HepG2 (cell line): ENCODE measurements around the gene ICE1. TPM values are rescaled to one million over a fixed set of nuclear protein-coding genes. Genes with fewer than 3 reads are reported as not detected.

Experiments used
- ATAC-seq: fragments of 200-7000 bp; cut with Tn5 transposase; 3 replicates; pipeline ENCODE4 v1.9.1; 2020; ENCODE audit warnings: mild to moderate bottlenecking, moderate library complexity
- BruUV-seq: library from RNA; stranded (reverse); fragments of 400-500 nt; replicated peaks from 2 replicates; lab custom pipeline; 2021; lab: Mats Ljungman, UMichigan
- CTCF ChIA-PET: fragments of 300-600 bp; formaldehyde crosslinking; extraction: SDS; loops from one replicate; lab custom pipeline; 2021; ENCODE audit warnings: low total read pairs, inconsistent platforms, low intra/inter-chr PET ratio; lab: Yijun Ruan, JAX
- POLR2A ChIA-PET: fragments of 350-600 bp; sonication (Branson Sonifier 250); formaldehyde crosslinking; loops from one replicate; lab custom pipeline; 2020; ENCODE audit warnings: antibody characterized with exemption, inconsistent platforms; lab: Yijun Ruan, JAX
- DNase-seq: peaks from one replicate; pipeline ENCODE4 v3.0.0-alpha.2; 2015; ENCODE audit warnings: low spot score
- FAIRE-seq: peaks from 3 replicates; lab custom pipeline; 2011; peaks lifted over from hg19 to GRCh38; lab: Jason Lieb, UNC
- H2AFZ ChIP-seq: one replicate; pipeline ENCODE4 v1.6.1; 2011; ENCODE audit warnings: low read length, inconsistent platforms
- H3K27ac ChIP-seq: fragments of 300-600 bp; 3 replicates; pipeline ENCODE4 v1.8.0; 2011; ENCODE audit warnings: mixed run types, mild to moderate bottlenecking, mixed read lengths, low read length, inconsistent platforms; ENCODE audit not compliant: insufficient read depth; ENCODE audit errors: extremely low read length
- H3K27me3 ChIP-seq, 2 experiments: fragments of 200-600 bp in 1 of 2; 2 replicates in 1 of 2; 3 replicates in 1 of 2; pipeline versions ENCODE4 v1.6.0 to v1.8.0; 2011; ENCODE audit warnings: low read length in 2 of 2, mild to moderate bottlenecking in 2 of 2, moderate library complexity in 2 of 2, inconsistent platforms in 1 of 2; ENCODE audit not compliant: insufficient read depth in 2 of 2, control insufficient read depth in 1 of 2
- H3K36me3 ChIP-seq, 2 experiments: fragments of 200-600 bp in 1 of 2; replicated peaks in 1 of 2; 2 replicates in 1 of 2; 3 replicates in 1 of 2; pipeline versions ENCODE4 v1.5.1 to v1.8.0; 2011; ENCODE audit warnings: low read length in 2 of 2, inconsistent platforms in 1 of 2; ENCODE audit not compliant: insufficient read depth in 2 of 2, control insufficient read depth in 1 of 2
- H3K4me1 ChIP-seq: 2 replicates; pipeline ENCODE4 v1.5.1; 2012; ENCODE audit warnings: low read length, inconsistent platforms; ENCODE audit not compliant: insufficient read depth
- H3K4me2 ChIP-seq: 2 replicates; pipeline ENCODE4 v1.6.0; 2011; ENCODE audit warnings: low read depth, low read length, inconsistent platforms
- H3K4me3 ChIP-seq, 3 experiments: fragments of 200-600 bp in 1 of 3; sonication (generic), shearing (Covaris generic) in 1 of 3; replicated peaks in 1 of 3; 2 replicates each; pipeline ENCODE4 v1.5.1; 2011 to 2016; ENCODE audit warnings: low read length in 3 of 3, inconsistent platforms in 2 of 3, low read depth in 2 of 3, mild to moderate bottlenecking in 2 of 3, control low read depth in 1 of 3, mixed read lengths in 1 of 3; ENCODE audit not compliant: insufficient read depth in 1 of 3
- H3K79me2 ChIP-seq: one replicate; pipeline ENCODE4 v1.6.1; 2011; ENCODE audit warnings: low read length, inconsistent platforms; ENCODE audit not compliant: insufficient read depth
- H3K9ac ChIP-seq: 2 replicates; pipeline ENCODE4 v1.6.0; 2011; ENCODE audit warnings: mild to moderate bottlenecking, low read depth, low read length, inconsistent platforms; ENCODE audit not compliant: insufficient read depth
- H3K9me3 ChIP-seq: 2 replicates; pipeline ENCODE4 v1.5.1; 2012; ENCODE audit warnings: mild to moderate bottlenecking, low read length
- H4K20me1 ChIP-seq: 2 replicates; pipeline ENCODE4 v1.6.0; 2011; ENCODE audit warnings: inconsistent platforms, mild to moderate bottlenecking, low read length, moderate library complexity; ENCODE audit not compliant: insufficient read depth
- CBX5 ChIP-seq: sonication (generic); formaldehyde crosslinking; IDR thresholded peaks from 2 replicates; pipeline ENCODE4 v1.4.0; 2020; ENCODE audit warnings: missing genetic modification reagents, borderline replicate concordance
- FOXA3 ChIP-seq: IDR thresholded peaks from 2 replicates; pipeline ENCODE4 v1.6.1; 2016; ENCODE audit warnings: missing genetic modification reagents, missing compliant biosample characterization
- MYC ChIP-seq: sonication (generic); formaldehyde crosslinking; IDR thresholded peaks from 2 replicates; pipeline ENCODE4 v1.9.0; 2021; ENCODE audit warnings: missing genetic modification reagents, borderline replicate concordance
- RBFOX2 ChIP-seq: fragments of 200-400 bp; formaldehyde crosslinking; IDR thresholded peaks from 2 replicates; pipeline ENCODE4 v1.6.1; 2017; ENCODE audit warnings: low read depth, mild to moderate bottlenecking, low read length
- RBM22 ChIP-seq: fragments of 200-400 bp; formaldehyde crosslinking; optimal IDR thresholded peaks from 2 replicates; pipeline ENCODE3; 2017; ENCODE audit warnings: mild to moderate bottlenecking, low read length, moderate library complexity
- ZNF550 ChIP-seq: sonication (generic); formaldehyde crosslinking; IDR thresholded peaks from 2 replicates; pipeline ENCODE4 v1.4.0; 2020; ENCODE audit warnings: mild to moderate bottlenecking, missing genetic modification reagents, borderline replicate concordance
- ZNF562 ChIP-seq: sonication (generic); formaldehyde crosslinking; IDR thresholded peaks from 2 replicates; pipeline ENCODE4 v1.8.0; 2022; ENCODE audit warnings: missing genetic modification reagents, borderline replicate concordance
- WGBS: methylation state at CpG from one replicate; pipeline ENCODE4 v1.1.6; 2017; ENCODE audit warnings: low lambda C conversion rate; 5-methylcytosine and 5-hydroxymethylcytosine counted together
- in situ Hi-C: cut with HindIII; loops from 2 replicates; pipeline ENCODE4 v1.10.0; 2017; ENCODE audit warnings: low pct_unique_long_range_greater_than_20kb; ENCODE audit not compliant: extremely low pct_ligation_motif_present
- intact Hi-C: fragments of 100-400 bp; cut with micrococcal nuclease; formaldehyde crosslinking; loops from one replicate; pipeline ENCODE4 v1.10.0; 2022; ENCODE audit not compliant: unreplicated experiment
- polyA plus RNA-seq, 8 experiments: library from polyadenylated mRNA; depleted of rRNA in 3 of 8; stranded (reverse) in 7 of 8; unstranded in 1 of 8; fragments of >200 nt; fragmentation: Illumina TruSeq in 4 of 8; extraction: Trizol in 4 of 8; gene quantifications; 2 replicates each; pipeline versions ENCODE4 v1.2.1 to v1.2.3, GENCODE V29; 2011 to 2016; ENCODE audit warnings: low read depth in 4 of 8, missing spikeins in 1 of 8, mixed read lengths in 1 of 8; ENCODE audit not compliant: insufficient read depth in 1 of 8
- total RNA-seq, 5 experiments: library from RNA; depleted of rRNA; stranded (reverse); fragments of >200 nt; fragmentation: Illumina TruSeq; extraction: Trizol; gene quantifications; 2 replicates each; pipeline ENCODE4 v1.2.3, GENCODE V29; 2016; ENCODE audit warnings: low read depth in 1 of 5
- TF ChIP-seq, protein P1 (sequence below): IDR thresholded peaks from 2 replicates; pipeline ENCODE4 v1.6.1; 2016
- TF ChIP-seq, protein P2 (sequence below): sonication (generic); formaldehyde crosslinking; IDR thresholded peaks from 2 replicates; pipeline ENCODE4 v1.4.0; 2020; ENCODE audit warnings: missing genetic modification reagents
- TF ChIP-seq, protein P3 (sequence below): sonication (generic); formaldehyde crosslinking; IDR thresholded peaks from 2 replicates; pipeline ENCODE4 v1.4.0; 2020; ENCODE audit warnings: missing genetic modification reagents

ICE1 gene
- total and polyA plus RNA-seq, 2 of the 13 experiments (the other 11 are each of a cell fraction or from before 2014, with no cell fraction given), result 9.1 to 27.6 TPM

DNA sequence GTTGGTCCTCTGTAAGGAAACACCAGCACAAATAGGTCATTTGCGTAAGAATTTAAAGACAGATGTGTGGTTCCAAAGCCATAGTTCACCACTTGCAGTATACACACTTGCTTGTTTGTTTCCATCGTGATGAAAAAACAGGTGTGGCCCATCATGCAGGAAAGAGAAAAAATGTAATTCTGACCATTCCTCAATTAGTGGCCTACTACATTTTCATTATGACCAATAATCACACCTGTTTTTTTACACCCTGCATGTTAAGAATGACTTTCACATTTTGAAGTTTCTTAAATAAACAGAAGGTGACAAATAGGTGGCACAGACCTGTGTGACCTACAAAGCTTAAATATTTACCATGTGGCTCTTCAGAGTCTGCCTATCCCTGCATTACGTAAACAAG lies 2.2 kb upstream of the ICE1 start:
- H3K9ac ChIP-seq, result no peak overlapping the region
- CTCF ChIA-PET, result interaction anchor here (1.6 to 2.8 kb wide), 3 partner anchors 278 to 552 kb away, joined by 15 to 22 read pairs (median 15); no protein-coding TSS in a partner anchor
- H3K79me2 ChIP-seq, result peaks cover 25% of the 10 kb centered on the region
- H3K4me3 ChIP-seq, result no peak overlapping the region
- DNase-seq (no peak), FAIRE-seq (no peak), ATAC-seq (no peak)
- 57% methylated on average over 3 of the region's 3 CpGs for WGBS
- no peak overlapping the region for H3K27ac ChIP-seq
- no peak for TF ChIP-seq ZNF562 (CRISPR knock-in tag)
- no peak for TF ChIP-seq CBX5
- TF ChIP-seq, protein P1, sequence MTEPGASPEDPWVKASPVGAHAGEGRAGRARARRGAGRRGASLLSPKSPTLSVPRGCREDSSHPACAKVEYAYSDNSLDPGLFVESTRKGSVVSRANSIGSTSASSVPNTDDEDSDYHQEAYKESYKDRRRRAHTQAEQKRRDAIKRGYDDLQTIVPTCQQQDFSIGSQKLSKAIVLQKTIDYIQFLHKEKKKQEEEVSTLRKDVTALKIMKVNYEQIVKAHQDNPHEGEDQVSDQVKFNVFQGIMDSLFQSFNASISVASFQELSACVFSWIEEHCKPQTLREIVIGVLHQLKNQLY, result no peak
- no peak for TF ChIP-seq ZNF550 (CRISPR knock-in tag)
- TF ChIP-seq RBFOX2, result no peak
- no peak for TF ChIP-seq MYC (CRISPR knock-in tag)
- TF ChIP-seq RBM22, result no peak
- TF ChIP-seq, protein P2, sequence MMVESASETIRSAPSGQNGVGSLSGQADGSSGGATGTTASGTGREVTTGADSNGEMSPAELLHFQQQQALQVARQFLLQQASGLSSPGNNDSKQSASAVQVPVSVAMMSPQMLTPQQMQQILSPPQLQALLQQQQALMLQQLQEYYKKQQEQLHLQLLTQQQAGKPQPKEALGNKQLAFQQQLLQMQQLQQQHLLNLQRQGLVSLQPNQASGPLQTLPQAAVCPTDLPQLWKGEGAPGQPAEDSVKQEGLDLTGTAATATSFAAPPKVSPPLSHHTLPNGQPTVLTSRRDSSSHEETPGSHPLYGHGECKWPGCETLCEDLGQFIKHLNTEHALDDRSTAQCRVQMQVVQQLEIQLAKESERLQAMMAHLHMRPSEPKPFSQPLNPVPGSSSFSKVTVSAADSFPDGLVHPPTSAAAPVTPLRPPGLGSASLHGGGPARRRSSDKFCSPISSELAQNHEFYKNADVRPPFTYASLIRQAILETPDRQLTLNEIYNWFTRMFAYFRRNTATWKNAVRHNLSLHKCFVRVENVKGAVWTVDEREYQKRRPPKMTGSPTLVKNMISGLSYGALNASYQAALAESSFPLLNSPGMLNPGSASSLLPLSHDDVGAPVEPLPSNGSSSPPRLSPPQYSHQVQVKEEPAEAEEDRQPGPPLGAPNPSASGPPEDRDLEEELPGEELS (CRISPR knock-in tag), result 0 out of 2 replicates have a peak, but pooled peaks have one; percentile 17
- TF ChIP-seq FOXA3 (CRISPR knock-in tag), result peak; percentile 34; the same call in 1 of the 2 replicates
- TF ChIP-seq, protein P3, sequence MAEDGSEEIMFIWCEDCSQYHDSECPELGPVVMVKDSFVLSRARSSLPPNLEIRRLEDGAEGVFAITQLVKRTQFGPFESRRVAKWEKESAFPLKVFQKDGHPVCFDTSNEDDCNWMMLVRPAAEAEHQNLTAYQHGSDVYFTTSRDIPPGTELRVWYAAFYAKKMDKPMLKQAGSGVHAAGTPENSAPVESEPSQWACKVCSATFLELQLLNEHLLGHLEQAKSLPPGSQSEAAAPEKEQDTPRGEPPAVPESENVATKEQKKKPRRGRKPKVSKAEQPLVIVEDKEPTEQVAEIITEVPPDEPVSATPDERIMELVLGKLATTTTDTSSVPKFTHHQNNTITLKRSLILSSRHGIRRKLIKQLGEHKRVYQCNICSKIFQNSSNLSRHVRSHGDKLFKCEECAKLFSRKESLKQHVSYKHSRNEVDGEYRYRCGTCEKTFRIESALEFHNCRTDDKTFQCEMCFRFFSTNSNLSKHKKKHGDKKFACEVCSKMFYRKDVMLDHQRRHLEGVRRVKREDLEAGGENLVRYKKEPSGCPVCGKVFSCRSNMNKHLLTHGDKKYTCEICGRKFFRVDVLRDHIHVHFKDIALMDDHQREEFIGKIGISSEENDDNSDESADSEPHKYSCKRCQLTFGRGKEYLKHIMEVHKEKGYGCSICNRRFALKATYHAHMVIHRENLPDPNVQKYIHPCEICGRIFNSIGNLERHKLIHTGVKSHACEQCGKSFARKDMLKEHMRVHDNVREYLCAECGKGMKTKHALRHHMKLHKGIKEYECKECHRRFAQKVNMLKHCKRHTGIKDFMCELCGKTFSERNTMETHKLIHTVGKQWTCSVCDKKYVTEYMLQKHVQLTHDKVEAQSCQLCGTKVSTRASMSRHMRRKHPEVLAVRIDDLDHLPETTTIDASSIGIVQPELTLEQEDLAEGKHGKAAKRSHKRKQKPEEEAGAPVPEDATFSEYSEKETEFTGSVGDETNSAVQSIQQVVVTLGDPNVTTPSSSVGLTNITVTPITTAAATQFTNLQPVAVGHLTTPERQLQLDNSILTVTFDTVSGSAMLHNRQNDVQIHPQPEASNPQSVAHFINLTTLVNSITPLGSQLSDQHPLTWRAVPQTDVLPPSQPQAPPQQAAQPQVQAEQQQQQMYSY (CRISPR knock-in tag), result no peak
- H3K4me1 ChIP-seq, result peaks cover 60% of the 10 kb centered on the region
- no peaks in the 10 kb centered on the region for H3K27me3 ChIP-seq
- intact Hi-C loops, result loop anchor here (5.0 kb wide), 1 partner anchor 58 kb away; no protein-coding TSS in a partner anchor
- H3K9me3 ChIP-seq, result no peaks in the 10 kb centered on the region
- peak overlapping the region; percentile 92; the same call in 1 of the 2 replicates for H3K4me2 ChIP-seq
- no peaks in the 10 kb centered on the region for H3K36me3 ChIP-seq
- POLR2A ChIA-PET, result no interaction called here
- H4K20me1 ChIP-seq, result peaks cover 6% of the 10 kb centered on the region; the same call in 1 of the 2 replicates
- in situ Hi-C loops, result loop anchor here (5.0 to 25.0 kb wide), 2 partner anchors 283 to 543 kb away; partner anchors contain the start of gene ADAMTS16
- no peak overlapping the region for H2AFZ ChIP-seq
- BruUV-seq, result no TSS peak
